Myocyte (in vitro differentiated cells): ENCODE results near the gene MOV10L1. TPM values are rescaled to one million over a fixed set of nuclear protein-coding genes. Genes with fewer than 3 reads are reported as not detected.
"Not testable (repeated sequence)": the region's sequence is repeated elsewhere in the genome, so short reads cannot be mapped to it uniquely, and the experiment has no call there.

Experiments
- DNase-seq: peaks from one replicate; pipeline ENCODE4 v3.0.0-alpha.2; 2012; ENCODE audit warnings: low read depth
- total RNA-seq: library from RNA; depleted of rRNA; stranded (reverse); fragments of >200 nt; gene quantifications from 2 replicates; pipeline ENCODE4 v1.2.3, GENCODE V29; 2014

Gene MOV10L1
- total RNA-seq, 1 donor from 2014 or later: 0.16 TPM

DNA sequence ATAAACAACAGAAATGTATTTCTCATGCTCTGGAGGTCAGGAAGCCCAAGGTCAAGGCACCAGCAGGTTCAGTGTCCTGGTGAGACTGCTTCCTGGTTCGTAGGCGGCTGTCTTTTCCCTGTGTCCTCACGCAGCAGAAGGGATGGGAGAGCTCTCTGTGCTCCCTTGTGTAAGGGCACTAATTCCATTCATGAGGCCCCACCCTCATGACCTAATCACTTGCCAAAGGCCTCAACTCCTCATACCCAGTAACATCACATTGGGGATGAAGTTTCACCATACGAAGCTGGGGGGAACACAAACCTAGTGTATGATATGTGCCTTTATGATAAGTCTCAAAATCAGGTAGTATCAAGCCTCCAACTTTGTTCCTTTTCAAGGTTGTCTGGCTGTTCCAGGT lies 42.1 kb downstream of the MOV10L1 start:
- DNase-seq: no peak

DNA sequence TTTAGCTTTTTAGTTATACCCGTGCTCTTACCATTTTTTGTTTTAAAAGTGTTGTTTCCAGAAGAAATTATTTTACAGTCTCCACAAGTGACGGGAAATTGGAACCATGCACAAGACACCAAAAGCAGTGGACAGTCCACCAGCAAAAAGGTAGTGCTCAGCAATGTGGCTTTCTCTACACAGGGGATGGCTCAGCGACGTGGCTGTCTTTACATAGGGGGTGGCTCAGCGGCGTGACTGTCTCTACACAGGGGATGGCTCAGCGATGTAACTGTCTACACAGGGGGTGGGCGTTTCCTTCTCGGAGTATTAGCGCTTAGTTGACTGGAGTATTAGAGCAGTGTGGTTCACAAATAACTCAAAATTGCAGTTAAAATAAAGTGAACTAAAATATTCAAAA lies 44.7 kb downstream of the MOV10L1 start:
- no peak for DNase-seq

DNA sequence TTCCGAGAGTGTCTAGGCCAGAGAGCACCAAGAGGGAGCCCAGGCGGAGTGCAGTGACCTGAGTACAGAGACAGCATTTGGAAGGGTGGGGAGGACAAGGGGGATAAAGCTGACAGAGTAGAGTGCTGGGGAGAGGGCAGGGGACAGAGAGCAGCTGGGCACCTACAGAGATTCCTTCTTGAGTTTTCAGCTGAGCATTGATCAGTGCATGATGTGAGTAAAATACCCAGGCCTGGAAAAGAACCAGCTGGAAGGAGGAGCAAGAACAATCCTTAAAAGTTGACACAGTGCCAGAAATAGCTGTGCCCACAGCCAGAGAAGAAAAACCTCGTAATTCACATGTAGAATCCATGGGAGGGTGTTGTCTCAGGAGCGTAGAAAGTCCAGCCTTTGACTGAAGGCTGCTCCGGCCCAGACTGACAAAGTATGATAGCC lies 46.8 kb downstream of the MOV10L1 start:
- peak; percentile 34 for DNase-seq

DNA sequence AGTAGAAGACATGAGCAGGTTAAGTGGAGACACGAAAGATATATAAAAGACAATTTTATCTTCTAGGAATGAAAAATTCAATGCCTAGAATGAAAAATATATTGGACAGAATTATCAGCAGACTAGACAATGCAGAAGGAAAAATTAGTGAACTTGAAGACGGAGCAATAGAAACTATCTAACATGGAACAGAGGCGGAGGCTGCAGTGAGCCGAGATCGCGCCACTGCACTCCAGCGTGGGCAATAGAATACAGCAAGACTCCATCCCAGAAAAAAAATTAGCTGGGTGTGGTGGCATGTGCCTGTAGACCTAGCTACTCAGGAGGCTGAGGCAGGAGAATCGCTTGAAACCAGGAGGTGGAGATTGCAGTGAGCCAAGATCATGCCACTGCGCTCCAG lies 47.5 kb downstream of the MOV10L1 start:
- DNase-seq: not testable (repeated sequence)

DNA sequence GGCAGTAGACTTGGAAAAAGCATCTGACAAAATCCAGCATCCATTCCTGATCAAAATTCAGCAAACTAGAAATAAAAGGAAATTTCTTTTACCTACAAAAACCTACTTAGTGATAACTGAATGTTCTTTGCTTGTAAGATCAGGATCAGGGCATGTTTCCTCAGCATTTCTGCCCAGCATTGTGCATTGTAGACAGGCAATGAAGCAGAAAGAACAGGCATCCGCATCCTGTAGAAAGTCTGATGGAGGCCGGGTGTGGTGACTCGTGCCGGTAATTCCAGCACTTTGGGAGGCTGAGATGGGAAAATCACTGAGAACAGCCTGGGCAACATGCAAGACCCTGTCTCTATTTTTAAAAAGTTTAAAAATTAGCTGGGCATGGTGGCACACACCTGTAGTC lies 48.2 kb downstream of the MOV10L1 start:
- DNase-seq: no peak

DNA sequence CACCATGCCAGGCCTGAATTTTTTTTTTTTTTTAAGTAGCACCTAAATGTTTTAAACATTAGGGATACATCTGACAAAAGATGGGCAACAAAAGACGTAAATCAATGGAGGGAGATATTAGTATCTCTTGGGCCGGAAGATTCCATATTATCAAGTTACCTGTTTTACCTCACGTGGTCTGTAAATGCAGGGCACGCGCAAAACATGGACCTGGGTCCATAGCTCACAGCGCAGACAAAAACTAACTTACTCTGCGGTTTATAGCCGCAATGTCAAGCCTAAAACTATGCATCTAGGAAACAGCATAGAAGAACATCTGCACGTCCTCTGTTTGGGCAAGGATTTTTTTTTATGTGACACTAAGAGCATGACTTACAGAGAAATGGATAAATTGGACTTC lies 49.2 kb downstream of the MOV10L1 start:
- DNase-seq: no peak

DNA sequence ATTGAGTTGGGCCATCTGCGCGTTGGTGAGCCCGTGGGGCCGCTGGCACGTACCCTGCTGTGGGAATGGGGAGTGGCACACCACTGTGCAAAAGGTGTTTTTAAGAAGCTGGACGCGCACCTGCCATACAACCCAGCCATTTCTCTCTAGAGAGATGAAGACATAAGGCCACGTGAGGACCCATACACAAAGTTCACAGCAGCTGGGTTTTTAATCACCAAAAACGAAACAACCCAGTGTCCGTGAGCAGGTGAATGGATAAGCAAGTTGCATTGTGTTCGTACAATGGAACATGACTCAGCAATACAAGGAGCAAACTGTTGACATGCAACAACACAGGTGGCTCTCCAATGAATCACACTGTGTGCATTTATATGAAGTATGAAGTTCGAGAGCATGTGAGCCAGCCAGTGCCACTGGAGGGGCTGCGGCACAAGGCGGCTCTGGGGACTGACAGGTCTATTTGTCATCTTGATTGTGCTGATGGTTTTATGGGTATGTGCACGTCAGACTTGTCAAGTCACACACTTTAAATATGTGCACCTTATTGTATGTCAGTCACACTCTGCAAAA lies 50.1 kb downstream of the MOV10L1 start:
- DNase-seq: no peak

DNA sequence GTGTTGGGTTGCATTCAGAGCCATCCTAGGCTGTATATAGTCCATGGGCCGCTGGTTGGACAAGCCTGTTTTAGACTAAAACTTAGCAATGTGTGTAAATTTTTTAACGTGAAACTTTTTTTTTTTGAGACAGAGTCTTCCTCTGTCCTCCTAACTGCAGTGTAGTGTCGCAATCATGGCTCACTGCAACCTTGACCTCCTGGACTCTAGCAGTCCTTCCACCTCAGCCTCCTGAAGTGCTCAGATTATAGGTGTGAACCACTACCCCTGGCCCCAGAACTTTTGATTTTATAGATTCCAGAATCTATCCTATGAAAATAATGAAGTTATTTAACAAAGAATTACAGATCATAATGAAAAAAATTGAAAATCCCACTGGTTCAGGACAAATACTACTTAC lies 50.8 kb downstream of the MOV10L1 start:
- DNase-seq: no peak

DNA sequence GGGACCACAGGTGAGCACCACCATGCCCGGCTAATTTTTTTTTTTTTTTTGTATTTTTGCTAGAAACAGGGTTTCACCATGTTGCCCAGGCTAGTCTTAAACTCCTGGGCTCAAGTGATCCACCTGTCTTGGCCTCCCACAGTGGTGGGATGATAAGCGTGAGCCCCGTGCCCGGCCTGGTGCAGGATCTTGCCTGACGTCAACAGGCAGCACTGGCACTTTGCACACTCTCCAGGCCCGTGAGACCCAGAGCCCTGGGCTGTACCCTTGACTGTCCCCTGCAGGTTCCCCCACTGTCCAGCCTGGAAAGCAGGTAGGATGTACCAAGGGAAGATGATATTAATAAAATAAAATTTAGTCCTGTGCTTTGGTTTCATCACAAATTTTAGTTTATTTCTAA lies 51.7 kb downstream of the MOV10L1 start:
- no peak for DNase-seq

DNA sequence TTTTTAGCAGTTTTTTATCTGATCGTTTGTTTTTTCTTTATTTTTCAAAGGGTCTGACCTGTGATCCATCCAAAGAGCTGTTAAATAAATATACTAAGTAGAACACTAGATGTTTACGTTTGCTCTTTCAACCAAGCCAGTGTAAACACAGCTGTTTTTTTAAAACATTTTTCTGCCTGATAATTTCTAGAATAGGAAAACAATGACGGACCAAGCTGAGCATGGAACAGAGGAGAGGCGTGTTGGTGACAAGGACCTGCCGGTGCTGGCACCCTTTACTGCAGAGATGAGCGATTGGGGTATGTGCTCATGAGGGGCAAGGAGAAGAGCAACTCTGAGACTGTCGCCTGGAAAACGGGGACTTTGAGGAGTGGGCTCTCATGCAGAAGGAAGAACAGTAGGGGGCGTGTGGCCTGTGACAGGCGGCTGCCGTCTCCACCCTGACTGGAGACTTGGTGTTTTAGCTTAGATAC lies 52.1 kb downstream of the MOV10L1 start:
- DNase-seq: no peak

DNA sequence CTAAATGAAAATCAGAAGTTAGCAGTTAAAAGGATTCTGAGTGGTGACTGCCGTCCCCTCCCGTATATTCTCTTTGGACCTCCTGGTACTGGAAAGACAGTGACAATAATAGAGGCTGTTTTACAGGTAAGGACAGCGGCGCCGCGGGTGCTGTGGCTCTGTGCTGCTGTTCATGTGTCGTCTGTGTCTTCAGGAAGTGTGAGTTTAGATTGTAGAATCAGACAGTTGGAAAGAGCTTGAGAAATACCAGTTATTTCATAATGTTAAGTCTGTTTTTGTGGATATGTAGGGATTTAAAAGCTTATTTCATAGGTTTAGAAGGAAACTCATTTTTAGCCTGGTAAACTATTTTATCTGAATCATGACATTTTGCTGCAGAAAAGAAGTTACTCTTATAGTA lies 53.3 kb downstream of the MOV10L1 start:
- no peak for DNase-seq

DNA sequence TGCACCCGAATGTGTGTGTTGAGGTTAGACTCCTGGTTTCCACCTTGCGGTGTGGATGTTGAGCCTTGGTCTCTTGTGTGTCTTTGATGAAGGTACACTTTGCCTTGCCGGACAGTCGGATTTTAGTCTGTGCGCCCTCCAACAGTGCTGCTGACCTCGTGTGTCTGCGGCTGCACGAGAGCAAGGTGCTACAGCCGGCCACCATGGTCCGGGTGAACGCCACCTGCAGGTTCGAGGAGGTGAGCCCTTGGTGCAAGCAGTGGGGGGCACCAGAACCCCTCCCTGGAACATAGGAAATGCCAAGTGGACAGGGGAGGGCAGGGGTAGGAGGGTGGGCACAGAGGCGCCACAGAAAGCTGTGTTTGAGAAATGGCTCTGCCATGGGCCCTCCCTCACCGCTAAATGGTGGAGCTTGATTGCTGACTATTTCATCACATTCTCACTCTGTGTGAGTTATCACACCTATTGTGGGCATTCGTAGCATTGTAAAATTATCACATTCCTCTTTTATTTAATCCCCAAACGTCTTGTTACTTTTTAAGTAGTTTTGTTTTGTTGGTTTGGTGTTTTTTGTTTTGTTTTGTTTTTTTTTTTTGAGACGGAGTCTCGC lies 54.3 kb downstream of the MOV10L1 start:
- DNase-seq: no peak

DNA sequence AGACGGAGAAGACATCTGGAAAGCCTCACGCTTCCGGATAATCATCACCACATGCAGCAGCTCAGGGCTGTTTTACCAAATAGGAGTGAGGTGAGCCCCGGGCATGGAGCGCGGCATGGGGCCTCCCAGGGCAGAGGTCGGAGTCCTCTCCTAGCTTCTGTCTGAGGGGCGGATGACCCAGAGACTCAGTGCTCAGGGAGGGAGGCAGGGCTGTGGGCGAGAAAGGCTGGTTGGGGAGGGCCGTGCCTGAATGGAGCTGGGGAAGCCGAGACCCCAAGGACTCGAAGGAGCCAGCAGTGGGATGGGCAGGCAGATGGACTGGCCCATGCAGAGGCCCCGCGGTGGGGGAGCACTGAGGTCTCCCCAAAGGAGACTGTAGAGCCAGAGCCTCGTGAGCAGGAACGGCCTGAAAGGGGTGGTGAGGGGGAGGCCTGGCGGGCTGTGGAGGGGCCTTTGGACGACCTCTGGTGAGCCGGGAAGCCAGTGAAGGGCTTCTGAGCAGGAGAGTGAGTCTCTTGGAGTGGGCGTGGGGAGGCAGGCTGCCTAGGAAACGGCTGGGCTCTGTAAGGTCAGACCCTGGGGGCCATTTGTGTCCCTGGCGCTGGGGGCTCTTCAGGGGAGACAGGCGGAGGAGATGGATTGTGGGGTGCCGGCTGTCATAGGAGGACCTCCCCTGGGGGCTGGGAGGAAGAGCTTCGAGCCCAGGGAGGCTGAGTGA lies 56.1 kb downstream of the MOV10L1 start:
- DNase-seq: no peak

DNA sequence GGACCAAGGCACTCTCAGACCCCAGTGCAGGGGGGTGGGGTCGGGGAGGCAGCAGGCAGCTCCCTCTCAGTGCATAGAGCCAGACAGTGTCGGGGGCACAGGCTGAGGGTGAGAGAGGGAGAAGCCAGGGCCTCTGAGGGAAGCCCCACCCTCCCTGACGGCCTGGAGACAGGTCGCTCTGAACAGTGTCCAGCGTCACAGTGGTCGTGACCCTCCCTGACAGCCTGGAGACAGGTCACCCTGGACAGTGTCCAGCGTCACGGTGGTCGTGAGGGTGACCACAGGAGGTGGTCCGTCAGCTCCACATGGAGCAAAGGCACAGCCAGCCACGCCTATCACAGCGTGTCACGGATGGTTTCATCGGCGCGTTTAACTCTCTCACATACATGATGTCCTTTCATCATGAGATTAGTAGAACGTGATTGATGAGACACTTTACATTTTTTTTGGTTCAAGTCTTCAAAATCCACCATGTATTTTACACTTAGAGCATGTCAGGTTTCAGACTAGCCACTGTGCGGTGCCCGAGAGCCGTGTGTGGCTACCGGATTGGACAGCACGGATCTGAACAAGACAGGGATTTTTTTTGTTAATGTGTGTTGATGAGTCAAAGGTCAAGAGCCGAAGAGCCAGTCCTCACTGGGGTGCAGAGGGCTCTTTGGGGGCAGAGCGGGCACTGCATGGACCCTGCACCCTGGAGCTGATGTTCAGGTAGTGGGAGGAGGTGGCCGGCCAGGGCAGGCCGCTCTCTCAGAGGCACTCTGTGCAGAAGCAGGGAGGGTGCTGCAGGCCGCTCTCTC lies 56.8 kb downstream of the MOV10L1 start:
- peak; percentile 59 for DNase-seq

DNA sequence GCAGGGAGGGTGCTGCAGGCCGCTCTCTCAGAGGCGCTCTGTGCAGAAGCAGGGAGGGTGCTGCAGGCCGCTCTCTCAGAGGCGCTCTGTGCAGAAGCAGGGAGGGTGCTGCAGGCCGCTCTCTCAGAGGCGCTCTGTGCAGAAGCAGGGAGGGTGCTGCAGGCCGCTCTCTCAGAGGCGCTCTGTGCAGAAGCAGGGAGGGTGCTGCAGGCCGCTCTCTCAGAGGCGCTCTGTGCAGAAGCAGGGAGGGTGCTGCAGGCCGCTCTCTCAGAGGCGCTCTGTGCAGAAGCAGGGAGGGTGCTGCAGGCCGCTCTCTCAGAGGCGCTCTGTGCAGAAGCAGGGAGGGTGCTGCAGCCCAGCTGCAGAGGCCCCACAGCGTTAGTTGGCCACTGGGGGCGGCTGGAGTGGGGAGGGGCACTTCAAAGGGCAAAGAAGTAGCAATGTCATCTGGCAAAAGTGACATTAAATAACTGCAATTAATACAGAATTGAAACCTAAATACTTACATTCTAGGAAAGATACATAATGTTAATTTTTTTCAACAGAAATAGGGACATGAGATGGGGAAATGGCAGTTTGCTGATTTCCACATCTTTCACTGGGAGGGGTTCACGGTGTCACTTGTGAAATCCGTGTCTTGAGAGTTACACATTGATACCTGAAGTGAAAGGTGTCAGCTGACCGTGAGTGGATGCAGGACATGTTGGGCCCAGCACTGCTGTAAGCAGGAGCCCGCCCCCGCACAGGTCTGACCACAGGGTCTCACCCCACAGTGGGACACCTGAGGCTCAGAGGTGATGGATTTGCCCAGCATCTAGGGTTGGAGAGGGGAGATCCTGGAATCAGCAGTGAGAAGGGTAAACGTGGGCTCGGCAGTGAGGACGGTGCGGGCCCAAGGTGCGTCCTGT lies 57.7 kb downstream of the MOV10L1 start:
- not testable (repeated sequence) for DNase-seq

DNA sequence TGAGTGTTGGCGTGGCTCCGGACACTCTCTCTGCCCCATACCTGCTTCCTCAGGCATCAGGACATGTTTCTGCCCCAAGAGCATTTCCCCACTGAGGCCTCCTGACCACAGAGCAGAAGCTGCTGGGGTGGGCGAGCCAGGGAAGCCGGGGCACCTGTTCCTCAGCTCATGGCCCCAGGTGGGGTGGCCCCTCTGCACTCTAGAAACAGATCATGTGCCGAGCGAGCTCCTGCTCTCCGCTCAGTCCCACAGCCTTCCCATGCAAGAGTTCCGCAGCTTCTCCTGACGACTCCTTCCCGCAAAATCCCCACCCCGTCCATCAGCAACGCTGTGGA lies 58.3 kb downstream of the MOV10L1 start:
- no peak for DNase-seq

DNA sequence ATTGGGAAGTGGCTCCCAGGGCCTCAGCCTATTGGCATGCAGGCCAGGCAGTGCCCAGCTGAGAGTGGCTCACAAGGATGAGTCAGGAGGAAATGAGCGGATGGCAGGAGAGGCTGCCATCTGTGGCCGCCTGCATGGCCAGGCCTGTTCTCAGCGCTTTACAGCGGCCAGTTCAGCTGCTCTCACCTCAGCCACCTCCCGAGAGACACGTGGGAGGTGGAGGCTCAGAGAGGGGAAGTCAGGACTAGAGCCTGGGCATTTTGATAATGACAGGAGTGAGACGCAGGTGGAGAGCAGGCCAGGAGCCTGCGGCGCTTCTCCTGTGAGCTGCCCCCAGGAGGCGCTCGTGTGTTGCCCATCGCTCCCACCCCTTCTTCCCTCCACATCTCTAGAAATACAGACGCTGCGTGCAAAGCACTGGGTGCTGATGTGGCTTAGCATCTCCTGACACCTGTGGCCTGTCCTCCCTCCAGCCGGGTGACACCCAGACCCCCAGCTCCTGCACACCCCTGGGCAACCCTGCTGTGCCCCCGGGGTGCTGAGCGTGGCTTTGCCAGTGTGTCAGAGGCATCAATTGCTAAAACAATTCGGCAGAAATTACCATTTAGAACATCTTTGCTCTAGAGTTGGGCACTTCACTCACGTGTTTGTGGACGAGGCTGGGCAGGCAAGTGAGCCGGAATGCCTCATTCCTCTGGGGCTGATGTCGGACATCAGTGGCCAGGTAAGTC lies 59.4 kb downstream of the MOV10L1 start:
- peak; percentile 53 for DNase-seq

DNA sequence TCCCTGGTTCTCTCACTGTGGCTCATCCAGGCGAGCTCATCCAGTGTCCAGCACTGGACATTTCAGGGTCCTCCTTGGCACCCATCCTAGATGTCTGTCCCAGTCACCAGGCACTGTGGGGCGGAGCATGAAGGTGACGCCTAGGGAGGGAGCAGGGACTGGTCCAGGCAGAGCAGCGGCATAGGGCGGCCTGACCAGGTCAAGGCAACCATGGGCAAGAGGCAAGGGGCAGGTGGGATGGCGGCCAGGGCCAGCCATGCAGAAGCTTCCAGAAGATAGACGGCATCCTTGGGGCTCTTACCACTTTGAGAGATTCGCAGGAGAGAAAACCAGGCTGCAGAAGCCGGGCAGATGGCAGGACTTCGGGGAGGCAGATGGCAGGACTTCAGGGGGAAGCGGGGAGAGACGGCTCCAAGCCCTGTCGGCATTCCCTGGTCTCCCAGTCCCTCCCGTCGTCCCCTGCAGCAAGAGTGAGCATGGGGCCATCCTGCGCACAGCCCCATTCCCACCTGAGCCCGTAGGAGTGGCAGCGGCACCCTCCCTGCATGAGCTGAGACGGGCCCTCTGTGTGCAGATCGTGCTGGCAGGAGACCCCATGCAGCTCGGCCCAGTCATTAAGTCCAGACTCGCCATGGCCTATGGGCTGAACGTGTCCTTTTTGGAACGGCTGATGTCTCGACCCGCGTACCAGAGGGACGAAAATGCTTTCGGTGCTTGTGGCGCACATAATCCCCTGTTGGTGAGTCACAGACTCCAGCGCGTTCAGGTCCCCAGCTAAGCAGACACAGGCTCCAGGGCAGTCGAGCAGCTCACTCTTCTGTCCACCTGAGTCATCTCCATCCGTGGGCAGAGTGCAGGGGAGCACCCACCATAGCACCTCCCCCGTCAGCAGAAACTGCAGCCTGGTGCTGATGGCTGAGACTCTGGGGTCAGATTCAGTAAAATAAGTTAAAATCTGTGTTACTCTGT lies 60.6 kb downstream of the MOV10L1 start:
- no peak for DNase-seq
